Left kidney (tissue), 2 donors: Measurements from ENCODE around the gene SOHLH1. TPM values are rescaled to one million over a fixed set of nuclear protein-coding genes. Genes with fewer than 3 reads are reported as not detected.
"Not testable (repeated sequence)": the region's sequence is repeated elsewhere in the genome, so short reads cannot be mapped to it uniquely, and the experiment has no call there.

Experiments used
- DNase-seq: peaks from one replicate; pipeline ENCODE4 v3.0.0-alpha.2; 2013
- polyA plus RNA-seq: library from polyadenylated mRNA; unstranded; fragments of 120-200 nt; gene quantifications from one replicate; pipeline ENCODE4 v1.2.1, GENCODE V29; 2013; ENCODE audit not compliant: insufficient read length

SOHLH1 gene
- polyA plus RNA-seq, 1 donor, result not detected

DNA sequence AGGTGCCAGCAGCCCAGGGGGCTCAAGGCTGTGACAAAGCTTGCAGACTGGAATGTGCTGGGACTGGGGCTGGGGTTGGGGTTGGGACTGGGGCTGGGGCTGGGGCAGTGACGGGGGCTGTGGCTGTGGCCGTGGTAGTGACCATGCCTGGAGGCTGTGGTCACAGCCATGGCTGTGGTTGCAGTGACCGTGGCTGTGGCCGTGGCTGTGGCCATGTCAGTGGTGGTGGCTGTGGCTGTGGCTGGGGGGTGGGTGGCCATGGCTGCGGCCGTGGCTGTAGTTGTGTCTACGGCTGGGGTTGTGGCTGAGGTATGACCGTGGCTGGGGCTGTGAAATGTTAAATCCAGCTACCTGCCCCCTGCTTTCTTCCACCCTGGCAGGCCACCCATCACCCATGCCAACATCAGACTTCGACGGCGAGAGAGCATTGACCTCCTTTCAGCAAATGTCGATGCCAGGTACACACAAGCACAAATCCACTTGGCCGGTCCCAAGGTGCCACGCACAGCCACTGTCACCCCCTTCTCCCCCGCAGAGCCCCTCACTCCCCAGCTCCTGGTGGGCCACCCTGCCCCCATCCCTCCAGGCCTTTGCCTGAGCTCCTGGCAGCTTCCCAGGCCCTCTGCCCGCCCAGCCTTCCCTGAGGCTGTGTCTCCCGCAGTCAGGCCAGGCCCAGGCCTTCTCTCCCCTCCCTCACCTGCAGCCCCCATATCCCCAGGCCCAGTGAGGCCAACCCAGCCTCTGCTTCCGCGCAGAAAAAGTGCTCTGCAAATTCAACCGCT lies 20.9 kb downstream of the SOHLH1 start:
- no peak for DNase-seq

DNA sequence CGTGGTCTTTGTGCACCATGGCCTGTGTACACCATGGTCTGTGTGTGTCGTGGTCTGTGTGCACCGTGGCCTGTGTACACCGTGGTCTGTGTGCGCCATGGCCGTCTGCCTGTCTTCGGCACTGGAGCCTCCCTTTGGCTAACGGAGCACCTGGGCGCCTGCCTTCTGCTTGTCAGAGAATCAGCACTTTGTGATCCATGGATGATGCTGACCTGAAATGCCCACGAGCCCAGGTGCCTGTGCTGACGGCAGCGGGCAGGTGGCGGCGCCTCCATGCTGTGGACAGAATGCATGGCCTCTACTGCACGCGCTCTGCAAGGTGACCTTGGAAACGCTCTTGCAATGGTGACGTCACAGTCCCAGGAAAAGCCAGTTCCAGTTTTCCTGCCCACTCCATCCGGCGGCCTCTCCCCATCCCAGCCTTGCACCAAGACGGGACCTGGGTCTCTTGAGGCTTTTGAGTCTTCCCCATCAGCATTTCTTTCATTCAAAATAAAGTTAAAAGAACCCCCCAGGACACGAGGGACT lies 21.6 kb downstream of the SOHLH1 start:
- no peak for DNase-seq

DNA sequence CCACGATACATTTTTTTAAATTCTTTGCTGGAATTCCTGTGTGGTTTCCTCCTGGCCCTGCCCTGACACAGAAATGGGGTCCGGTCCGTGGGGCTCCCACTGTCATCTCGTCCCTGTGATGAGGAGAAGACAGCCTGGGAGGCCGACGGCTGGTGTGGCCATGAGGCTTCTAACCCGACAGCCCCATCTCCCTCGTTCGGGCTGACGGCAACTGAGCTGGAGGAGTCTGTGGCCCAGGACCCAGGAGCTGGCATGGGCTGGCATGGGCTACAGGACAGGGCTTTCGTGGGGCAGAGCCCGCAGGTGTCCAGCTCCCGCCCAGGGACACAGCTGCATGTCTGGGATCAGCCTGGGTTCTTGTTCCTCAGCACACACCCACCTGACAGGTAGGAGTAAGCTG lies 22.4 kb downstream of the SOHLH1 start:
- no peak for DNase-seq

DNA sequence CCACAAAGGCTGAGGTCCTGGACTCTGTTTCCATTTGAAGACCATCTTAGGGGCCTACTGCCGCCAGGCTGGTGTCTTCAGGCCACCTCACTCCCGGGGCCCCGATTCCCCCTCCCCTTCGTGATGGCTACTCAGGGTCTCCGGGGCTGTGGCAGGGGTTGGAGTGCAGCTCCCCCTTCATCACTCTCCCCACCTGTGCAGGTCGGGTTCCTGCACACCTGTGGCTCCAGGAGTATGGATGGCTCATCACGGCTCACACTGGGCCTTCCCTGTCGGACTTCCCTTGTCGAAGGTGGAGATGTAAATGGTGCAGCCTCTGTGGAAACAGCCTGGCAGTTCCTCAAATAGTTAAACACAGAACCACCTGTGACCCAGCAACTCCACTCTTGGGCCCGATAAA lies 24.3 kb downstream of the SOHLH1 start:
- no peak for DNase-seq

DNA sequence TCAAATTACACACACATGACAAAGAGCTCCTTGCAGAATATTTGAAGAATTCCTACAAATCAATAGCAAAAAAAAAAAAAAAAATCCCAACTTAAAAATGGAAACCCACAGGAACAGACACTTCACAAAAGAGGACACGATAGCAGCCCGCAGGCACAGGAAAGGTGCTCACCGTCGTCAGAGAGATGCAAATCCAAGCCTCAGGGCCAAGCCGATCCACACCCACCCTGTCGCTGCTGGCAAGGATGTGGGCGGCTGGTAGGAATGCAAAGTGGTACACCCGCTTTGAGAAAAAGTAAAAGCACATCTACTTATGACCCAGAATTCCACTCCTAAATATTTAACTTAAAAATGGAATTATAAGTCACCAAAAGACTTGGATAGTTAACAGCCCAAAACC lies 25.3 kb downstream of the SOHLH1 start:
- no peak for DNase-seq

DNA sequence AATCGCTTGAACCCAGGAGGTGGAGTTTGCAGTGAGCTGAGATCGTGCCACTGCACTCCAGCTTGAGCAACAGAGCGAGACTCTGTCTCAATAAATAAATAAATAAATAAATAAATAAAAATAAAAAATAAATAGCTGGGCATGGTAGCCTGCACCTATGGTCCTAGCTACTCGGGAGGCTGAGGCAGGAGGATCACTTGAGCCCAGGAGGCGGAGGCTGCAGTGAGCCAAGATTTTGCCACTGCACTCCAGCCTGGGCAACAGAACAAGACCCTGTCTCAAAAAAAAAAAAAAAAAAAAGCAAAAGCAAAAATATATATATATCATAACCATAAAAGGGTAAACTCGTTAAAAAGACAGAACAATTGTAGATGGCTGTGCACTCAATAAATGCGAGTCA lies 26.5 kb downstream of the SOHLH1 start:
- DNase-seq, result not testable (repeated sequence)

DNA sequence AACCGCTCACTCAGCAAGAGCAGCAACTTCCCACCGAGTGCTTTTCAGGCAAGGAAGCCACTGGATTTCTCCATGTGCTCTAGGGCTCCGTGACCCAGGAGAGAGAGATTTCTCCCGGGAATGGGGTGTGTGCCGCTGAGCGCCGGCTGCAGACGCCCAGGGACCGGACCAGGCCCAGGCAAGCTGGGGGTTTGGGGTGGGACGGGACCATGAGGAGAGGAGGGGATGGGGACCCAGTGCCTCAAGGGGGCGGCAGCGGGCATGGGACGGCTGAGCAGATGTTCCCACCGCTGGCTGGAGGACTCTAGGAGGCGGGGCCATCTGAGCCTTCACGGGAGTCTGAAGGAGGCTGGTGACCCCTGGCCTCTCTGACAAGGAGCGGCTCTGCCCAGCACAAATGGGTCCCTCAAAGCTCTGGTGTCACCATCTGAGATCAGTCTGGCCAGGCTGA lies 27.7 kb downstream of the SOHLH1 start:
- no peak for DNase-seq

DNA sequence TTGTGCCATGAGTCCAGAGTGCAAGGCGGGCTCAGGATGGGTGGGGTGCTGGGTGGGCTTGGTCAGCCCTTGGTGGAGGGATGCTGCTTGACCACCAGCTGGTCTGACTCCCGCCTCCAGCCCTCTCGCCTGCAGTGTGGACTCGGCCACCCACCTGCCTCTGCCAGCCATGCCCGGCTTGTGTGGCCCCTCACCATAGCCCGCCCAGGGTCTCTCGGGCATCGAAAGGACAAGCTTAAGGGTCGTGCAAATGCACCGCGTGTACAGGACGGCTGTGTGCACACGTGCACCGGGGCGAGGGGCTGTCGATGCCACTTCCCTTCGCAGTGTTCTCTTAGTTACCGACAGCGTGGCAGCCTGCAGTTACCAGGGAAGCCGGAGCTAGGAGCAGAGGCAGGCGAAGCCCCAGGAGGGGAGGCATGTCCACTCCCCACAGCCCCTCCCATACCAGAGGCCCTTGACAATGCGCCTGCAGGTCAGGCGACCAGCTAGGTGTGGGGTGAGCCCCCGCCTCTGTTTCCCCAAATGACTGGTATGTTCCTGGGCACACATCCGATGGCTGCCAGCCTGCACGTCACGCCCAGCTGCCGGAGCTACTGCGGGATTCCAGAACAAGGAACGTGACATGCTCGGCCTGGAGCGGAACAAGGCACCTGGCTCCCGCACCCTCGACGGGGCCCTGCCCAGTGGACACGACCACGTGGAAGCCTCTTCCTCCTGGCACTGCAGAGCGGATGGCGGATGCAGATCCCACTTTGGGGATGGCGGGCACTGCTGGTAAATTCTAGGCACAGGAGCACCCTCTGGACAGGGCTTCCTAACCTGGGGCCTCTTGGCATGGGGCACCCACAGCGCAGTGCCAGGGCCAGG lies 28.3 kb downstream of the SOHLH1 start:
- no peak for DNase-seq

DNA sequence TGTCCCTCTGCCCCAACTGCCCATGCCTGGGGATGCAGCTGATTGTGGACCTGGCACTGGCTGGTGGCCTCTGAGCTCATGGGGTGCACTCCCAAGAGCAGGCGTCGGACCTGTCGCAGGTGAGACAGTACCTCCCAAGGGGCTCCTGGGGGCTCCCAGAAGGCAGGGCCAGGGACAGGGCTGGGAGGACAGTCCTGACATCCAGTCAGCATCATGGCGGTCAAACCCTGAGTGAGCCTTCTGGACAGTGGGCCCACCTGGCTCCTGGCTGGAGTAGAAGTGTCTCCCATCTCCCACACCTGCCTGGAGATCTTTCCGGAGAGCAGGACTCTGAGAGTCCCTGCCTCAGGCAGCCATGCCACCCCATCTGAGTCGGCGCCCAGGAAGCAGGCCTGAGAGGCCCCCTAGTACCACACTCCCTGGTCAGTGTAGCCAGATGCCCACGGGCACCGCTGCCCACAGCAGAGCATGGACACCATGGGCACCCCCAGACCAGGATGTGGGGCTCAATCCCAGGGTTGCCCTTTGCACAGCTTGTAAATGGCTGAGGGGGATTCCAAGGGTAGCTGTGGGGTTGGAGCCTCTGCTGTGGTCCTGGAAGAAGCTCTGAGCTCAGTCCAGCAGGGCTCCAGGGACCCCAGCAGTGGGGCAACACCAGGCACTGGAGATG lies 29.5 kb downstream of the SOHLH1 start:
- no peak for DNase-seq

DNA sequence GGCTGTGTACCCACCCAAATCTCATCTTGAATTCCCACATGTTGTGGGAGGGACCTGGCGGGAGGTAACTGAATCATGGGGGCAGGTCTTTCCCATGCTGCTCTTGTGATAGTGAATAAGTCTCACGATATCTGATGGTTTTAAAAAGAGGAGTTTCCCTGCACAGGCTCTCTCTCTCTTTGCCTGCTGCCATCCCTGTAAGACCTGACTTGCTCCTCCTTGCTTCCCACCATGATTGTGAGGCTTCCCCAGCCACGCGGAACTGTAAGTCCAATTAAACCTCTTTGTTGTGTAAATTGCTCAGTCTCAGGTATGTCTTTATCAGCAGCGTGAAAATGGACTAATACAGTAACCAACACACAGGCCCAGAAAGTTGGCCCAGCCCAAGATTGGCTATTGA lies 30.3 kb downstream of the SOHLH1 start:
- not testable (repeated sequence) for DNase-seq

DNA sequence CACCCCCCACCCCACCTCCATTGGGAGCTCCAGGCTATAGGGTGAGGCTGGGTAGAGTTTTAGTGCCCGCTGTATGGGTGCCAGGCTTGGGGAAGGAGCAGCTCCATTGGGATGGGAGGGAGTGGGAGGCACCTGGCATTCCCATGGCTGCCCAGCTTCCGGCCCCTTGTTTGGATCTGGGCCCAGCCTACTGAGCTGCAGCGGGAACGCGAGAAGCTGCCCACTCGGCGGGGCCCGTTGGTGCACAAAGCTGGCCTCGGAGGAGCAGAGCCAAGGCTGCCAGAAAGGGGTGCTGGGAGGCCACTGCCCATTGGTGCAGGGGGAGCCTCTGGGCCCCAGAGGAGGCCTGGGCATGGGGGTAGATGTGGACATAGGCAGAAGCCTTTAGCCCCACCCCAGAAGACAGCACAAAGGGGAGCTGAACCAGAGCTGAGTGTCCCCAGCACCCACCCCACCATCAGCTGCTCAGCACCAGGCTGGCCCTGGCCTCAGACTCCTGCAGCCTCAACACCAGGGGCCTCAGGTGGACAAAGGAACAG lies 31.7 kb downstream of the SOHLH1 start:
- DNase-seq, result no peak

DNA sequence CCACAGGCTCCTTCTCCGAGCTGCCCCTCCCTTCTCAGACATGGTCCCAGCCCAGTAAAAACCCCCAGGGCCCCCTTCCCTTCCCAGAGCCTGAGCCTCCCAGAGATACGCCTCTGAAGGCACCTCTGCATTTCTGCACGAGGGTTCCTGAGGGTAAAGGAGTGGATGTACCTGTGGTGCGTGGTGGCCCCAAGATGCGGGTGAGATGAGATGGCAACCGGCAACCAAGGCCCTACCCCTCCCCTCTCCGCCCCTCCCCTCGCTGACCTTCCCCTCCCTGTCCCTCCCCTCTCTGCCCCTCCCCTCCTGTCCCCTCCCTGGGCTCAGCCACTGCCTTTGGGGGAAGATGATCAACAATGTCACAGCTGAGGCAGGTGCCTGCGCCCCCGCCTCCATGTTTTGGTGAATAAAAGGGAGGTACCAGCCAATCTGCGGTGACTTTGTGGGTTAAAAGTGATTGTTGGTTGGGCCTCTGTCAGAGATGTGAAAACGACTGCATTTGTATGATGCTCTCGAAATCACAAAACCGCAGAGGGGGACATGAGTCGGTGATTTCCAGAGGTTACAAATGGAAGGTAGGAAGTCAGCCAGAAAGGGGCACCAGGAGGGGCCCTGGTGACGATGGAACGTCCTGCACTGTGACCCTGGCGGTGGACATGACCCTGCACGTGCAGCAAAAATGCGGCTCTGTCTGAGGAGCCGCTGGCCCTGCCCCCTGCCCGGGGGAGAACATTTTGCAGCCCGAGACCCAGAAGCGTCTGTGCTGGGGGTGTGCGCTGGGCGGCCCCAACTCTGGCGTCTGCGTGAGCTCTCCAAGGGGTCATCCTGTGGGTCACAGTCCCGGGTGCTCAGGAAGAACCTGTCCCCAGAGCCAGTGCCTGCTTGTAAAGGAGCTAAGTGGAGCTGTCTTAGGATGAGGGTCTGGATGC lies 32.5 kb downstream of the SOHLH1 start:
- DNase-seq, result no peak

DNA sequence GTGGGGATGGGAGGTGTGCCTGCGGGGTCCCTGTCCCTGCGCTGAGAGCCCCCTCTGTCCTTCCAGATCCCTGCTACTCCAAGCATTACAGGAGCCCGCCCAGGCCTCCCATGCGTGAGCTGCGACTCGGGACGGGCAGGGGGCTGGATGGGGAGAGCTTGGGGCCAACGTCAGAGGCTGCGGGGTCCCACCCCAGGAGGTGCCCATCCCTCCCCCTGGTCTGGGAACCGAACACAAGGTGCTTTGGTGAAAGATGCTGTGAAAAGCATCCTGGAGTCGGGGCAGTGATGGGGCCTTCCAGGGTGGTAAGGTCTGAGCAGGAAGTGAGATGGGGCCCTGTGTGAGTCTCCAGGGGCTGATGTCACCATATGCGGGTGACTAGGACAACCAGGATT lies 33.5 kb downstream of the SOHLH1 start:
- DNase-seq, result no peak

DNA sequence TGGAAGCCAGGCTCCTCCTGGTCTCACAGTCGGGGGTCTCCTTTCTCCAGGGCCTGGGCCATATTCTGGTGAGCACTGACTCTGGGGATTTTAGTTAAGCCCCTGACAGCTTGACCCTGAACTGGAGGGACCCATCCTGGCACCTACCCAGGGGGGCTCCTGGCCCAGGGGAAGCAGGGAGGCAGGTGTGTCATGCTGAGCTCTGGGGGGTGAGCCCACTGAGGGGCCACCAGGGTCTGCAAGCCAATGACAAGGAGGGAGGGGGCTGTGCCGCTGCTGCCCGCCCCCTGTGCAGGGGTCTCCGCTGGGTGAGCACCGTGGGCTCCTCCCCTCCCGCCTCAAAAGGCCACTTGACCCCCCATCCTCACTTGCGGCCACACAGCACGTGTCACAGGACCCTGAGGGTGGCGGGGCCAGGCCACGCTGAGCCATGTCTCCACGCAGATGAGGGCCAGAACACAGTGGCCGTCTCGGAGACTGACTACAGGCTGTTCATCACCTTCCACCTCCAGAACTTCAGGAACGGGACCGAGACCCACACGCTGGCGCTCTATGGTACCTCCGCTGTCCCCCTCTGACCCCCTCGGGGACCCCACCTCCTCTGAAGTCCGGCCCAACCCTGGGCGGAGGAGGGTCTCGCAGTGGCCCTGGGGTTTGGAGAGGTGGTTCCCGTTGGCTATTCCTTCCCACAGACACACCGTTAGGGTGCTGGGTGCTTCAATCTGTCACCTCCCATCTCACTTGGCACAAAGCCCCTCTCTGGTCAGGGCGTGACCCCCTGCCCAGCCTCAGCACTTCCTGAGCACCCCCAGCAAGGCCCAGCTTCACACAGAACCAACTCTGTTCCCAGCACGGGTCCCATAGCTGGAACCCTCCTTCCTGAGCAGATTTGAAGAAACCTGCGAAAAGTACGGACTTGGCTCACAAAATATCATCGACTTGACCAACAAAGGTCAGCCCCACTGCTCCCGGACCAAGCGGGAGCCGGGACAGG lies 34.2 kb downstream of the SOHLH1 start:
- DNase-seq, result no peak

DNA sequence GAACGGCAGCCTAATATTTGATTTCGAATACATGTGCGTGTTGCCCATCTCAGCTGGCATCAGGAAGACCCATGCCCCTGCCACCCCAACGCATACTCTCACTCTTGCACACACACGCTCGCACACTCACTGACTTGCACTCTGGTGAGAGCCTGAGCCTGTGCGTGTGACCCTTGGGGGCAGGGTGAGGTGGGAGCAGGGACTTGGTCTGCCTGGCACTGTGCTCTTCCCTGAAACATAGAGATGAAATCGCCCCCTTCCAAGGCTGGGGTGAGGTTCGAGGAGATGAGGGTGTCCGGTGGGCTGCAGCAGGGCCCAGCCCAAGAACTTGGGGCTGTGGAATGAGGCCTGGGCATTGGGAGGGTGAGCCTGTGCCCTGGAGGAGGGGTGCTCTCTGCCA lies 35.0 kb downstream of the SOHLH1 start:
- no peak for DNase-seq

DNA sequence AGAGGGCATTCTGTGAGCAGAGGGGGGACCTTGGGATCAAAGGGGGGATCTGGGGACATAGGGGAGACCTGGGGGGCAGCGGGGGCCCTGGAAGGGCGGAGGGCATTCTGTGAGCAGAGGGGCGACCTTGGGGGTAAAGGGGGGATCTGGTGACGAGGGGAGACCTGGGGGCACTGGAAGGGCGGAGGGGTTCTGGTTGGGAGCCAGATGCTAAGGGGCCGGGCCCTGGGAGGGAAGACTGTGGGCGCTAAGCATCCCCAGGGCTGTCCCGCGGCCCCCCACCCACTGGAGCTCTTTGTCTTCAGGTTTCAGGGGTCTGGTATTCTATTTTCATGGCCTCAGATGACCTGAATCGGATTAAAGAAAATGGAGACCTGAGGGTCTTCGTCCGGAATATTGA lies 35.4 kb downstream of the SOHLH1 start:
- no peak for DNase-seq

DNA sequence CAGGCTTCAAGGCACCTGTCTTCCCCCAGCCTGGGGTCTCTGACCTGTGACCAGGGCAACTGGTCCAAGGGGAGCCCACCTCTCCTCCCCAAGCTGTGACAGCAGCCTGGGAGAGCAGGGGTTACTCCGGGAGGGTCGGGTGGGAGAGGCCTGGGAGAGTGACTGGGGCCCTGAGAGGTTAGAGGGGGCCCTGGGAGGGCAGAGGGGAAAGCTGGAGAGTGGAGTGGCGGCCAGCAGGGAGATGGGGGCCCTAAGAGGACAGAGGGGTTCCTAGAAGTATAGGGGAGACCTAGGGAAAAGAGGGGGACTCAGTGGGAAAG lies 35.9 kb downstream of the SOHLH1 start:
- no peak for DNase-seq

DNA sequence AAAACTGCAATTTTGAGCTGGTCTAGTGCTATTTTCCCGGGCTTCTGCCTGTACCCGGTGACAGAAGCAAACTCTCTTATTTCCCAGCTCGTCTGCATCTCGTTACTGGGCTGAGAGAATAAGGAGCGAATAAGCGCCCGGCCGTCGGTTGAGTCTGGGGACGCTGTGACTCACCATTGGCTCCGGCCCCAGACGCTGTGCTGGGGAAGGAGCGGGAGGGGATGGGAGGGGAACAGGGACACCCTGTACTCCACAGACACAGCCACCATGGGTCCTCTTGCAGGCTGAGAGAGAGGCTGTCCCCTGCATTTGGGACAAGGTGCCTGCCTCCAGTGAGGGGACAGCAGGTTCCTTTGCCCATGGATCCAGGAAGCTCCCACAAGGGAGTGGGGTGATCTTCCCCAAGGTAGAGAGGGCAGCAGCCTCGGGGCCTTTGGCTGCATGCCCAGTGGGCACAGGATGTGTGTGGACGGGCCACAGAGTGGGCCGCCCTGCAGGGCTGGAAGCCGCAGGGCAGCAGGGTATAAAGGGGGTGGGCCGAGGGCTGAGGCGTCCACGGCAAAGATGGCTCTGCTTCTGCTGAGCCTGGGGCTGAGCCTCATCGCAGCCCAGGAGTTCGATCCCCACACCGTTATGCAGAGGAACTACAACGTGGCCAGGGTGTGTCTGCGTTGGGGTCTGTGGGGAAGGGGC lies 36.4 kb downstream of the SOHLH1 start, which contains the start of gene LCN9:
LCN9 (plus strand) TSS at position 552 of the 693 bp plus-strand sequence; CDS start at position 565, 13 bp downstream.
- DNase-seq, result no peak
